Activated CD4-positive, alpha-beta T cell treated with anti-CD3 and anti-CD28 coated beads, Interleukin-2, amount 50 U/mL, for 24 hours (primary cell): ENCODE measurements around the gene CTNND2.

Experiments used
- DNase-seq, 2 donors: peaks; one replicate each; pipeline ENCODE4 v3.0.0-alpha.2; 2020; ENCODE audit warnings: low read depth in 1 of 2, low spot score in 1 of 2

Gene CTNND2

GRCh38 chr5:11904265-11904906 lies at the start of gene CTNND2:
TSS of gene CTNND2 (minus strand) at chr5:11904446. CDS start at chr5:11903853, 593 bp downstream.
- DNase-seq: no peak

- DNase-seq: no peak
These were observed 42.1 kb upstream of the CTNND2 start for GRCh38 chr5:11946317-11946716.

- no peak for DNase-seq
These were observed 37.3 kb upstream of the CTNND2 start for GRCh38 chr5:11941566-11941965.

GRCh38 chr5:11931638-11932037 lies 27.4 kb upstream of the CTNND2 start:
- no peak for DNase-seq

- DNase-seq: no peak
These were observed 24.7 kb upstream of the CTNND2 start for GRCh38 chr5:11928909-11929308.

GRCh38 chr5:11925701-11926100 lies 21.5 kb upstream of the CTNND2 start:
- no peak for DNase-seq

- no peak for DNase-seq
These were observed 18.1 kb upstream of the CTNND2 start for GRCh38 chr5:11922394-11922793.

- no peak for DNase-seq
These were observed 14.3 kb upstream of the CTNND2 start for GRCh38 chr5:11918463-11919045.

- no peak for DNase-seq
These were observed 5.2 kb upstream of the CTNND2 start for GRCh38 chr5:11909471-11909870.

GRCh38 chr5:11906497-11906896 lies 2.3 kb upstream of the CTNND2 start:
- DNase-seq: no peak

GRCh38 chr5:11905206-11905605 lies 960 bp upstream of the CTNND2 start:
- no peak for DNase-seq

GRCh38 chr5:11903614-11904264 lies 507 bp downstream of the CTNND2 start:
- no peak for DNase-seq

- DNase-seq: no peak
These were observed 1.1 kb downstream of the CTNND2 start for GRCh38 chr5:11903121-11903613.

- no peak for DNase-seq
These were observed 2.0 kb downstream of the CTNND2 start for GRCh38 chr5:11902201-11902619.

GRCh38 chr5:11898787-11899186 lies 5.5 kb downstream of the CTNND2 start:
- no peak for DNase-seq

GRCh38 chr5:11897781-11898180 lies 6.5 kb downstream of the CTNND2 start:
- no peak for DNase-seq

- no peak for DNase-seq
These were observed 9.3 kb downstream of the CTNND2 start for GRCh38 chr5:11894992-11895391.

- DNase-seq: no peak
These were observed 11.4 kb downstream of the CTNND2 start for GRCh38 chr5:11892832-11893231.

GRCh38 chr5:11890777-11891176 lies 13.5 kb downstream of the CTNND2 start:
- no peak for DNase-seq

GRCh38 chr5:11888221-11888620 lies 16.0 kb downstream of the CTNND2 start:
- DNase-seq: no peak

GRCh38 chr5:11878814-11879213 lies 25.4 kb downstream of the CTNND2 start:
- no peak for DNase-seq

- no peak for DNase-seq
These were observed 30.7 kb downstream of the CTNND2 start for GRCh38 chr5:11873587-11873986.
